GM12878 (cell line): Measurements from ENCODE around the gene GNG12. TPM values are rescaled to one million over a fixed set of nuclear protein-coding genes. Genes with fewer than 3 reads are reported as not detected.

Source experiments
- ATAC-seq: fragments of 200-7000 bp; cut with Tn5 transposase; 3 replicates; pipeline ENCODE4 v1.9.1; 2020; ENCODE audit warnings: mild to moderate bottlenecking, moderate library complexity
- BruUV-seq: library from RNA; stranded (reverse); fragments of 400-500 nt; replicated peaks from 2 replicates; lab custom pipeline; 2021; lab: Mats Ljungman, UMichigan
- CTCF ChIA-PET: fragments of 300-600 bp; sonication (Branson Sonifier 250); formaldehyde crosslinking; extraction: SDS; loops from one replicate; lab custom pipeline; 2021; ENCODE audit warnings: inconsistent platforms; lab: Yijun Ruan, JAX
- POLR2A ChIA-PET: fragments of 350-600 bp; formaldehyde crosslinking; extraction: SDS; loops from one replicate; lab custom pipeline; 2021; ENCODE audit warnings: inconsistent platforms; lab: Charles Lee
- RAD21 ChIA-PET: fragments of 300-600 bp; sonication (Branson Sonifier 250); formaldehyde crosslinking; loops from one replicate; lab custom pipeline; 2023; ENCODE audit warnings: antibody characterized with exemption; ENCODE audit not compliant: unreplicated experiment; lab: Charles Lee
- SMC1A ChIA-PET: fragments of 300-600 bp; sonication (Branson Sonifier 250); formaldehyde crosslinking; loops from one replicate; lab custom pipeline; 2023; ENCODE audit not compliant: unreplicated experiment, uncharacterized antibody; lab: Charles Lee
- DNase-seq: peaks from one replicate; pipeline ENCODE4 v3.0.0-alpha.2; 2011; ENCODE audit warnings: low read depth, low spot score
- FAIRE-seq: peaks from 3 replicates; lab custom pipeline; 2011; peaks lifted over from hg19 to GRCh38; lab: Jason Lieb, UNC
- H2AFZ ChIP-seq: 2 replicates; pipeline ENCODE4 v1.6.0; 2011; ENCODE audit warnings: low read depth, low read length, control low read depth; ENCODE audit not compliant: control insufficient read depth
- H3K27ac ChIP-seq: 2 replicates; pipeline ENCODE4 v1.5.1; 2011; ENCODE audit warnings: control low read depth; ENCODE audit not compliant: control insufficient read depth, insufficient read depth
- H3K27me3 ChIP-seq, 2 experiments: replicated peaks in 1 of 2; 2 replicates each; pipeline versions ENCODE4 v1.6.0 to v1.6.1; 2011; ENCODE audit warnings: low read length in 1 of 2; ENCODE audit not compliant: control insufficient read depth in 2 of 2, insufficient read depth in 2 of 2
- H3K36me3 ChIP-seq, 2 experiments: 2 replicates each; pipeline ENCODE4 v1.5.1; 2011; ENCODE audit warnings: low read length in 1 of 2; ENCODE audit not compliant: control insufficient read depth in 2 of 2, insufficient read depth in 2 of 2
- H3K4me1 ChIP-seq: 2 replicates; pipeline ENCODE4 v1.6.1; 2011; ENCODE audit warnings: mild to moderate bottlenecking, low read length, moderate library complexity, mixed read lengths; ENCODE audit not compliant: control insufficient read depth, insufficient read depth
- H3K4me2 ChIP-seq: 2 replicates; pipeline ENCODE4 v1.6.0; 2011; ENCODE audit warnings: control low read depth; ENCODE audit not compliant: control insufficient read depth, insufficient read depth
- H3K4me3 ChIP-seq: fragments of 200-600 bp; sonication (generic); 2 replicates; pipeline ENCODE4 v1.5.1; 2016
- H3K79me2 ChIP-seq: 2 replicates; pipeline ENCODE4 v1.6.0; 2011; ENCODE audit warnings: low read length; ENCODE audit not compliant: control insufficient read depth, insufficient read depth
- H3K9ac ChIP-seq: 2 replicates; pipeline ENCODE4 v1.8.0; 2011; ENCODE audit warnings: low read length, control low read depth, mixed read lengths; ENCODE audit not compliant: control insufficient read depth, insufficient read depth
- H3K9me3 ChIP-seq: replicated peaks from 3 replicates; pipeline ENCODE4 v1.5.1; 2011; ENCODE audit warnings: mild to moderate bottlenecking, low read length; ENCODE audit not compliant: control insufficient read depth, insufficient read depth
- H4K20me1 ChIP-seq: 2 replicates; pipeline ENCODE4 v1.6.0; 2011; ENCODE audit not compliant: control insufficient read depth, insufficient read depth
- NR2C2 ChIP-seq: IDR thresholded peaks from 2 replicates; pipeline ENCODE4 v1.6.1; 2011; ENCODE audit warnings: borderline replicate concordance, low read depth; ENCODE audit not compliant: control insufficient read depth, insufficient read length
- PAX8 ChIP-seq: fragments of 450-650 bp; IDR thresholded peaks from 2 replicates; pipeline ENCODE4 v1.6.1; 2017; ENCODE audit warnings: mild to moderate bottlenecking, moderate library complexity
- POLR2AphosphoS5 ChIP-seq: IDR thresholded peaks from 2 replicates; pipeline ENCODE4 v1.6.1; 2011; ENCODE audit warnings: mild to moderate bottlenecking, low read length, inconsistent platforms
- ZSCAN29 ChIP-seq: fragments of 450-650 bp; IDR thresholded peaks from 2 replicates; pipeline ENCODE4 v1.6.1; 2017; ENCODE audit warnings: mild to moderate bottlenecking, moderate library complexity
- WGBS: methylation state at CpG from one replicate; pipeline ENCODE4 v1.1.6; 2016; ENCODE audit warnings: low lambda C conversion rate; ENCODE audit not compliant: insufficient replicate concordance, insufficient coverage; ENCODE audit errors: missing lambda C conversion rate; 5-methylcytosine and 5-hydroxymethylcytosine counted together
- in situ Hi-C: fragments of 300-500 bp; cut with MboI; formaldehyde crosslinking; loops from 9 replicates; pipeline ENCODE4 v1.14.3; 2018; ENCODE audit warnings: mixed read lengths
- intact Hi-C: fragments of 100-400 bp; cut with micrococcal nuclease; formaldehyde crosslinking; loops from one replicate; pipeline ENCODE4 v1.14.2; 2022; ENCODE audit not compliant: unreplicated experiment
- polyA plus RNA-seq, 11 experiments: library from polyadenylated mRNA; depleted of rRNA in 4 of 11; unstranded in 6 of 11; stranded (reverse) in 5 of 11; fragments of >200 nt; fragmentation: Nextera tagmentation in 4 of 11; fragmentation: Illumina TruSeq in 1 of 11; extraction: Ambion mirVana in 4 of 11; extraction: Trizol in 1 of 11; gene quantifications; 1 replicate in 1 of 11; 2 replicates in 10 of 11; pipeline versions ENCODE4 v1.2.1 to v1.2.3, GENCODE V29; 2011 to 2016; ENCODE audit warnings: inconsistent platforms in 2 of 11, missing spikeins in 2 of 11, low read depth in 1 of 11
- total RNA-seq, 4 experiments: library from RNA; depleted of rRNA in 3 of 4; stranded (reverse); fragments of >200 nt in 3 of 4; fragmentation: Illumina TruSeq in 1 of 4; extraction: Trizol in 1 of 4; gene quantifications; 2 replicates each; pipeline versions ENCODE4 v1.2.1 to v1.2.3, GENCODE V29; 2013 to 2021
- TF ChIP-seq, protein P1 (sequence below): fragments of 150-350 bp; IDR thresholded peaks from 2 replicates; pipeline ENCODE4 v1.6.1; 2016; ENCODE audit warnings: low read depth, low read length
- TF ChIP-seq, protein P2 (sequence below): IDR thresholded peaks from 2 replicates; pipeline ENCODE4 v1.6.1; 2012; ENCODE audit warnings: low read depth, low read length, improper control_type of control experiment
- TF ChIP-seq, protein P3 (sequence below): fragments of 450-650 bp; formaldehyde crosslinking; IDR thresholded peaks from 2 replicates; pipeline ENCODE4 v1.4.0; 2022; ENCODE audit warnings: mild to moderate bottlenecking, moderate library complexity
- TF ChIP-seq, protein P4 (sequence below): fragments of 450-650 bp; IDR thresholded peaks from 2 replicates; pipeline ENCODE4 v1.6.1; 2017; ENCODE audit warnings: antibody characterized with exemption, mild to moderate bottlenecking, moderate library complexity

The GNG12 gene
- total and polyA plus RNA-seq, 10 of the 15 experiments (the other 5 are each of a cell fraction or from before 2014, with no cell fraction given), result 0.22 to 32.8 (median 0.35) TPM

DNA sequence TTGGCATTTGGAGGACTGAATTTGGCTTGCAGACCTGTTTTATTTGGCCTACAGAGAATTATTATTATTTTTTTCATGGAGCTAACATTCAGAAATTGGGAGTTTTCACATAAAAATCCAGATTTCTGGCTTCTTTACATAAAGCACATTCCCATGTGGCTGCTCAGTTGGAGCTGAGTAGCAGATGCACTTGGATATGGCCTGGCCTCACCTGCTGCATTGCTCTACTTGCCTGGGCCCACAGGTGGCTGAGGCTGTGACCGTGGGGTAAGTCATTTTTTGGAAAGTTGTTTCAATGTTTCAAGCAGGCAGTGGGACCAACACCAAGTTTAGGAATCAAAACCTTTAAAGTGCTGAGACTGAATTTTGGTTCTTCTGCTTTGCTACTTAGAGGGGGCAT is 91.5 kb downstream of the GNG12 start (continued):
- TF ChIP-seq, protein P1, sequence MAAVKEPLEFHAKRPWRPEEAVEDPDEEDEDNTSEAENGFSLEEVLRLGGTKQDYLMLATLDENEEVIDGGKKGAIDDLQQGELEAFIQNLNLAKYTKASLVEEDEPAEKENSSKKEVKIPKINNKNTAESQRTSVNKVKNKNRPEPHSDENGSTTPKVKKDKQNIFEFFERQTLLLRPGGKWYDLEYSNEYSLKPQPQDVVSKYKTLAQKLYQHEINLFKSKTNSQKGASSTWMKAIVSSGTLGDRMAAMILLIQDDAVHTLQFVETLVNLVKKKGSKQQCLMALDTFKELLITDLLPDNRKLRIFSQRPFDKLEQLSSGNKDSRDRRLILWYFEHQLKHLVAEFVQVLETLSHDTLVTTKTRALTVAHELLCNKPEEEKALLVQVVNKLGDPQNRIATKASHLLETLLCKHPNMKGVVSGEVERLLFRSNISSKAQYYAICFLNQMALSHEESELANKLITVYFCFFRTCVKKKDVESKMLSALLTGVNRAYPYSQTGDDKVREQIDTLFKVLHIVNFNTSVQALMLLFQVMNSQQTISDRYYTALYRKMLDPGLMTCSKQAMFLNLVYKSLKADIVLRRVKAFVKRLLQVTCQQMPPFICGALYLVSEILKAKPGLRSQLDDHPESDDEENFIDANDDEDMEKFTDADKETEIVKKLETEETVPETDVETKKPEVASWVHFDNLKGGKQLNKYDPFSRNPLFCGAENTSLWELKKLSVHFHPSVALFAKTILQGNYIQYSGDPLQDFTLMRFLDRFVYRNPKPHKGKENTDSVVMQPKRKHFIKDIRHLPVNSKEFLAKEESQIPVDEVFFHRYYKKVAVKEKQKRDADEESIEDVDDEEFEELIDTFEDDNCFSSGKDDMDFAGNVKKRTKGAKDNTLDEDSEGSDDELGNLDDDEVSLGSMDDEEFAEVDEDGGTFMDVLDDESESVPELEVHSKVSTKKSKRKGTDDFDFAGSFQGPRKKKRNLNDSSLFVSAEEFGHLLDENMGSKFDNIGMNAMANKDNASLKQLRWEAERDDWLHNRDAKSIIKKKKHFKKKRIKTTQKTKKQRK, result no peak
- no peak for TF ChIP-seq ZSCAN29

DNA sequence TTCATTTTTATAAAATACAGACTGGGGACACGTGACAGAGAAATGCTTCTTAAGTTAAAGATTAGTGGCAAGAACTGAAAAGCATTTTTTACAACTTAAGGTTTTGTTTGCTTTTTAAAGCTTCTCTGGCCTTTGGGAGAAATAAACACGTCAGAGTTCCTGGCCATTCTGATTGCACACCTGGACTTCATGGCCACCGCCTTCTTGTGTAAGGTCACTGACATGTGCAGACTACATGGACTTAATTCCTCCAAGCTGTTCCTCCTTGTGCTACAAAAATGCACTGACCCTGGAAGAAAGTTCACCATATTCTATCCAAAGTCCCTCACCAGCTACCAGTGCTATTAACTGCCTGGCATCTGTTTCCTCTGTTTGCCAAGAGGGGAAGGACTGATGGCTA is 92.1 kb downstream of the GNG12 start:
- Histone ChIP-seq H3K79me2 (no peaks in the 10 kb centered on the region), H3K27ac (no peak overlapping the region), H3K4me2 (no peak overlapping the region), H3K9ac (no peak overlapping the region), H2AFZ (no peak overlapping the region), H3K27me3 (no peaks in the 10 kb centered on the region), H3K4me3 (no peak overlapping the region), H3K36me3 (no peaks in the 10 kb centered on the region), H4K20me1 (no peaks in the 10 kb centered on the region), H3K4me1 (peaks cover 8% of the 10 kb centered on the region), H3K9me3 (no peaks in the 10 kb centered on the region)
- in situ Hi-C loops (no loop called here), intact Hi-C loops (no loop called here)
- no TSS peak for BruUV-seq
- DNase-seq (no peak), ATAC-seq (no peak), FAIRE-seq (no peak)
- ChIA-PET RAD21 (interaction anchor here (1.1 to 2.6 kb wide), 4 partner anchors 8 to 19 kb away, joined by 3 to 13 read pairs (median 4); no protein-coding TSS in a partner anchor), SMC1A (interaction anchor here (0.9 to 4.3 kb wide), 7 partner anchors 8 to 50 kb away, joined by 3 to 34 read pairs (median 5); no protein-coding TSS in a partner anchor), CTCF (interaction anchor here (0.6 to 5.4 kb wide), 10 partner anchors 9 to 209 kb away, joined by 3 to 36 read pairs (median 6); partner anchors contain the start of gene GADD45A), POLR2A (interaction anchor here (0.8 to 1.1 kb wide), 4 partner anchors 17 to 183 kb away, joined by 3 to 5 read pairs (median 3); no protein-coding TSS in a partner anchor)
- WGBS, result 91% methylated on average over 3 of the region's 3 CpGs
- TF ChIP-seq, protein P2, sequence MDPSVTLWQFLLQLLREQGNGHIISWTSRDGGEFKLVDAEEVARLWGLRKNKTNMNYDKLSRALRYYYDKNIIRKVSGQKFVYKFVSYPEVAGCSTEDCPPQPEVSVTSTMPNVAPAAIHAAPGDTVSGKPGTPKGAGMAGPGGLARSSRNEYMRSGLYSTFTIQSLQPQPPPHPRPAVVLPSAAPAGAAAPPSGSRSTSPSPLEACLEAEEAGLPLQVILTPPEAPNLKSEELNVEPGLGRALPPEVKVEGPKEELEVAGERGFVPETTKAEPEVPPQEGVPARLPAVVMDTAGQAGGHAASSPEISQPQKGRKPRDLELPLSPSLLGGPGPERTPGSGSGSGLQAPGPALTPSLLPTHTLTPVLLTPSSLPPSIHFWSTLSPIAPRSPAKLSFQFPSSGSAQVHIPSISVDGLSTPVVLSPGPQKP, result no peak
- TF ChIP-seq NR2C2, result no peak
- no peak for TF ChIP-seq PAX8
- no peak for TF ChIP-seq POLR2AphosphoS5
- TF ChIP-seq, protein P3, sequence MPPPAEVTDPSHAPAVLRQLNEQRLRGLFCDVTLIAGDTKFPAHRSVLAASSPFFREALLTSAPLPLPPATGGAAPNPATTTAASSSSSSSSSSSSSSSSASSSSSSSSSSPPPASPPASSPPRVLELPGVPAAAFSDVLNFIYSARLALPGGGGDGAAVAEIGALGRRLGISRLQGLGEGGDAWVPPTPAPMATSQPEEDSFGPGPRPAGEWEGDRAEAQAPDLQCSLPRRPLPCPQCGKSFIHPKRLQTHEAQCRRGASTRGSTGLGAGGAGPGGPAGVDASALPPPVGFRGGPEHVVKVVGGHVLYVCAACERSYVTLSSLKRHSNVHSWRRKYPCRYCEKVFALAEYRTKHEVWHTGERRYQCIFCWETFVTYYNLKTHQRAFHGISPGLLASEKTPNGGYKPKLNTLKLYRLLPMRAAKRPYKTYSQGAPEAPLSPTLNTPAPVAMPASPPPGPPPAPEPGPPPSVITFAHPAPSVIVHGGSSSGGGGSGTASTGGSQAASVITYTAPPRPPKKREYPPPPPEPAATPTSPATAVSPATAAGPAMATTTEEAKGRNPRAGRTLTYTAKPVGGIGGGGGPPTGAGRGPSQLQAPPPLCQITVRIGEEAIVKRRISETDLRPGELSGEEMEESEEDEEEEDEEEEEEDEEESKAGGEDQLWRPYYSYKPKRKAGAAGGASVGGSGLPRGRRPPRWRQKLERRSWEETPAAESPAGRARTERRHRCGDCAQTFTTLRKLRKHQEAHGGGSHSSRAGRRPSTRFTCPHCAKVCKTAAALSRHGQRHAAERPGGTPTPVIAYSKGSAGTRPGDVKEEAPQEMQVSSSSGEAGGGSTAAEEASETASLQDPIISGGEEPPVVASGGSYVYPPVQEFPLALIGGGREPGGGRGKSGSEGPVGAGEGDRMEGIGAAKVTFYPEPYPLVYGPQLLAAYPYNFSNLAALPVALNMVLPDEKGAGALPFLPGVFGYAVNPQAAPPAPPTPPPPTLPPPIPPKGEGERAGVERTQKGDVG (CRISPR knock-in tag), result no peak
- TF ChIP-seq, protein P4, sequence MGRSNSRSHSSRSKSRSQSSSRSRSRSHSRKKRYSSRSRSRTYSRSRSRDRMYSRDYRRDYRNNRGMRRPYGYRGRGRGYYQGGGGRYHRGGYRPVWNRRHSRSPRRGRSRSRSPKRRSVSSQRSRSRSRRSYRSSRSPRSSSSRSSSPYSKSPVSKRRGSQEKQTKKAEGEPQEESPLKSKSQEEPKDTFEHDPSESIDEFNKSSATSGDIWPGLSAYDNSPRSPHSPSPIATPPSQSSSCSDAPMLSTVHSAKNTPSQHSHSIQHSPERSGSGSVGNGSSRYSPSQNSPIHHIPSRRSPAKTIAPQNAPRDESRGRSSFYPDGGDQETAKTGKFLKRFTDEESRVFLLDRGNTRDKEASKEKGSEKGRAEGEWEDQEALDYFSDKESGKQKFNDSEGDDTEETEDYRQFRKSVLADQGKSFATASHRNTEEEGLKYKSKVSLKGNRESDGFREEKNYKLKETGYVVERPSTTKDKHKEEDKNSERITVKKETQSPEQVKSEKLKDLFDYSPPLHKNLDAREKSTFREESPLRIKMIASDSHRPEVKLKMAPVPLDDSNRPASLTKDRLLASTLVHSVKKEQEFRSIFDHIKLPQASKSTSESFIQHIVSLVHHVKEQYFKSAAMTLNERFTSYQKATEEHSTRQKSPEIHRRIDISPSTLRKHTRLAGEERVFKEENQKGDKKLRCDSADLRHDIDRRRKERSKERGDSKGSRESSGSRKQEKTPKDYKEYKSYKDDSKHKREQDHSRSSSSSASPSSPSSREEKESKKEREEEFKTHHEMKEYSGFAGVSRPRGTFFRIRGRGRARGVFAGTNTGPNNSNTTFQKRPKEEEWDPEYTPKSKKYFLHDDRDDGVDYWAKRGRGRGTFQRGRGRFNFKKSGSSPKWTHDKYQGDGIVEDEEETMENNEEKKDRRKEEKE, result no peak
